ENCODE measurements around the gene DPP10.
"Not testable (repeated sequence)": the region's sequence is repeated elsewhere in the genome, so short reads cannot be mapped to it uniquely, and the experiment has no call there.

DPP10 gene

GRCh38 chr2:114442510-114442909 lies at the start of gene DPP10:
DPP10 (plus strand) TSS chr2:114442641.
- DNase-seq = no peak

DNA sequence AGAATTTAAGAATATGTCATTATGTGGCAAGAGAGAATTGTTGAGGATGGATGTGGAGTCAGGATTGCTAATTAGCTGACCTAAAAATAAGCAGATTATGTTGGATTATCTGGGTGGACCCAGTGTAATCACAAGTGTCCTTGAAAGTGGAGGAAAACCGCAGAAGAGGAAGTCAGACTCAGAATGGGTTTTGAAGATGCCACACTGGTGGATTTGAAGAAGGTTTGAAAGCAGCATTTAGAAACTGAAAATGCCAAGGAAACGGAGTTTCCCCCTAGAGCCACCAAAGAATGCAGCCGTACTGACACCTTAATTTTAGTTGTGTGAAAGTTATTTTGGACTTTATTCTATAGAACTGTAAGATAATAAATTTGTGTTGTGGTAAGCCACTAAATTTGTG lies 41.6 kb upstream of the DPP10 start:
- no peak for DNase-seq

DNA sequence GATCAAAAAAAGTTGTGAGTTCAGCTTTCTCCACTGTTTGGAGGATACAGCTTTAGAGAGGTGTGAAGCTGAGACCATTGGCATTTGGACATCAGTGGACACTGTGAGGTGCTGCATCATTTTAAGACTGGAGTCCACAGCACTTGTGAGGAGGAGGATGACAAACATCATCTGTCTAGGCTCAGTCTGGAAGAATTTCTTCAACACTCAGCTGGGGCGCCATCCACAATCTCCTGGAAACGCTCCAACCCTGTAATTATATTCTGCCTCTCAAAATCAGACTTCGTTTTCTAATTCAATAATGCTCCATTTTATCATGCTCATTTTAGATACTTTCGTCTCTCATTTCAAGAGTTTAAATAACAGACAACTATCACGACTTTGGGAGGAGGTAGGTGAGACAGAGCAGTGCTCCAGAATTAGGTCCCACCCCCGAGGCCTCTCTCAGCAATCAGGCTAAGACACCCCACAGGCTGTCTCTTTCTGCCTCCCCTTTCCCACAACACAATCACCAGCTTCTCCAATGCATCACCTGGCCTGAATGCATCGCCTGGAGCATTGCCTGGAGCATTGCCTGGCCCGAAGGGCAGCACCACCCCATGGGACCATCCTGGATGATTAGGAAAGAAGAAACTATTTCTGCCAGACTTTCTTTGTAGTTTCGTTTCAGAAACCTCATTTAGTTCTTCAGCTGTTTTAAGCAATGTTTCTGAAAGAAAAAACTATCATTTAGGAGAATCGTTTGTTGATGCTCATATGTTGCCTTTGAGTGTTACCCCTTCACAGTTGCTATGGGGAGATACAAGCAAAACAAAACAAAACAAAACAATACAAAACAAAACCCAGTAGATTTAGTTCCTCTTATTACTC lies 37.0 kb upstream of the DPP10 start:
- no peak for DNase-seq

GRCh38 chr2:114406347-114406746 lies 36.1 kb upstream of the DPP10 start:
- DNase-seq = no peak

DNA sequence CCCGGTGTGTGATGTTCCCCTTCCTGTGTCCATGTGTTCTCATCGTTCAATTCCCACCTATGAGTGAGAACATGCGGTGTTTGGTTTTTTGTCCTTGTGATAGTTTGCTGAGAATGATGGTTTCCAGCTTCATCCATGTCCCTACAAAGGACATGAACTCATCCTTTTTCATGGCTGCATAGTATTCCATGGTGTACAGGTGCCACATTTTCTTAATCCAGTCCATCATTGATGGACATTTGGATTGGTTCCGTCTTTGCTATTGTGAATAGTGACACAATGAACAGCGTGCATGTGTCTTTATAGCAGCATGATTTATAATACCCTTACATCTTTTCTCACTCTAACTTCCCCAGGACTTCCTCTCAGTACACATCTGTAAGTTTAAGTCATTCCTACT lies 35.1 kb upstream of the DPP10 start:
- not testable (repeated sequence) for DNase-seq

DNA sequence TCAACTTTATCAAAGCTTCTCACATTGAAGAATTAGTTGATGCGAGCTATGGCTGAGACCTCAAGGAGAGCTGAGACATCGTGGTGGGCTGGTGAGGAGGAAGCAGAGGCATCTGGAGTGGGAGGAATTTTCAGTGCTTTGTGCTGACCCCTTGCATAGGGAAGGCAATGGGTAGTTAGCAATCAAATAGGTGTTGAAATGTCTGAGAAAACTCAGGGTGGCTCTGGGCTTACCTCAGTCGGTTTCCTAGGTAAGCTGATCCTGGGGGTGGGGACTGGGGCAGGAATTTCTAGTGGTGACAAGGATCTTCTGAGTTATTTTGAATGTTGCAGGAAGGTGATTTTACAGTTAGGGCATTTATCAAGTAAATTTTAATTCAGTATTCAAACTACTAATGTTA lies 20.7 kb upstream of the DPP10 start:
- DNase-seq = no peak

- DNase-seq = no peak
Measured at GRCh38 chr2:114424699-114425098, 17.7 kb upstream of the DPP10 start.

DNA sequence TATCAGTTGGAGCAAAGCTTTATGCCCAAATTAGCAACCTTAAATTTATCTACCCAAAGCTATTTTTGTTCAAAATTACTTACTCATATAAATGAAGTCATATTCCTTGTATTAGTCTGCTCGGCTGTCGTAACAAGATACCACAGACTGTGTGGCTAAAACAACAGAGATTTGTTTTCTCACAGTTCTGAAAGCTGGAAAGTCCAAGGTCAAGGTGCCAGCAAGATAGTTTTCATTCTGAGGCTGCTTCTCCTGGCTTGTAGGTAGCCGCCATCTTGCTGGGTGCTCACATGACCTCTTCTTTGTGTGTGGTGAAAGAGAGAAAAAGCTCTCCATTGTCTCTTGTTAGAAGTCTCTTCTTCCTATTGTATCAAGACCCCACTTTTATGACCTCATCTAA lies 15.7 kb upstream of the DPP10 start:
- DNase-seq = no peak

- no peak for DNase-seq
Measured at GRCh38 chr2:114436329-114436728, 6.1 kb upstream of the DPP10 start.

DNA sequence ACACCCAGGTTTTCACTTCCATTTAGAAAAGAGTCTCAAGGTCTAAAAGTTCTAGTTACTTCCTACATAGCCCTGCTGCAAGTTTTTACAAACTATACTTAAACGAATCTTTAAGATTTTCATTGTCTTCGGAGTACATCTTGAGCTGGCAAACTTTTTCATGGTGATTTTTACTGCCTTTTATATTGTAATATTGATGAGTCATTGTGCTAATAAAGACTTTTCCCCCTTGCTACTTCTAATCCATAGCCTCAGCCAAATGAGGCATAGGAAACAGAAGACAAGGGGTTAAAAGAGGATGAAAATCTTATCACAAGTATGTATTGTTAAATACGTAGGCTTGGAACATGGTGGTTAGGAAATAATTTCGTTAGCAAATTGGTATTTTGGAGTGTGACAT lies 4.1 kb downstream of the DPP10 start:
- DNase-seq = no peak

DNA sequence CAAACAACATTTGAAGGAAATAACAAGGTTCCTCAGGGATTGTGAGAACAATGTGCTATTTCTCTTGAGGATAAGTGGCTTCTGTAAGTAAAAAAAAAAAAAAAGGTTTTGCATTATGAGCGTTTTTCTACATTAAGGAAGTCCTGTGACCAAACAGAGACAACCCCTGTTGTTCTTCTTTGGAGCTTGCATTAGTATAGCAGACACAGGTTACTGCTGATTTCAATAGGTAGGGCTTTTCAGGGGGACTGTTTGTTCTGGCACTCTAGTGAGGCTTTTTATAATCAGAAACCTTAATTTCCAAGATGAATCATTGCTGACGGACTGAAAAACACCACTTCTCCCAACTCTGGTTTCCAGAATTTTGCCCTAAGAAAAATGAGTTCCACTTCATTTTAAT lies 8.2 kb downstream of the DPP10 start:
- no peak for DNase-seq

GRCh38 chr2:114456566-114456965 lies 14.1 kb downstream of the DPP10 start:
- DNase-seq = no peak

DNA sequence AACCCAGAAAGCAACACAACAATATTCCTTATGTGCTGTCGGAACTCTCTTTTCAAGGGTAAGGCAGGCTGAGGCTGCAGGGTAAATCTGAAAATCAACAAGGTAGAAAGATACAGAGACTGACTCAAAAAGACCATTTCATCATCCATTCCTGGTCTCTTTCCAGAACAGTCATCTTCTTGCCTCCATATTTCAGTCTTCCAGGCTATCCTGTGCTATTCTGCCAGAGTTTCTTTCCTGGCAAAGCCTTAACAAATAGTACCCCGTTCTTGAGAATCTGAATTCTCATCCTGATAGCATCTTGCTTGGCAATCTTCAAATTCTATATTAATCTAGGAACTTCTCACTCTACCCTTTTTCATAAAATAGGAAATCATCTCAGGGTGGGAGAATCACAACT lies 15.5 kb downstream of the DPP10 start:
- DNase-seq = no peak

- no peak for DNase-seq
Measured at GRCh38 chr2:114461116-114461515, 18.7 kb downstream of the DPP10 start.

- no peak for DNase-seq
Measured at GRCh38 chr2:114464961-114465706, 22.7 kb downstream of the DPP10 start.

GRCh38 chr2:114468343-114468742 lies 25.9 kb downstream of the DPP10 start:
- no peak for DNase-seq

DNA sequence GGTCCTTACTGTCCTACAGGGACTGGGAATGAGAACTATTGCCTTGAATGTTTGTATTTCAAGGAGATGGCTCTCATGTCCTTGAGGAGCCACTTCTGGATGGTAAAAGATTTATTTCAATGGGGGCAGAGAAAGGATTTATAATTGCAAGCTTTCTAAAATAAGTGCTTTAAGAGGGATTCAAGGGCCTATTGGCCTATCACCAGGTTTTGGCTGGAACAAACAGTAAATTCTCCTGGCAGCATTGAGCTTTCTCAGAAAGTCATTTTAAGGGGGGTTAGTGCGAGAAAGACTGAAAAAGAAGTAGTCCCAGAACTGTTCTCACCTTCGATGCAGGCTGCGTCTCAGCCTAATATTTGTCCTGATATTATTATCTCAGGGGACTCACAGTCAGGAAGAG lies 29.8 kb downstream of the DPP10 start:
- peak; percentile 42 for DNase-seq

- DNase-seq = no peak
Measured at GRCh38 chr2:114472726-114473125, 30.3 kb downstream of the DPP10 start.

DNA sequence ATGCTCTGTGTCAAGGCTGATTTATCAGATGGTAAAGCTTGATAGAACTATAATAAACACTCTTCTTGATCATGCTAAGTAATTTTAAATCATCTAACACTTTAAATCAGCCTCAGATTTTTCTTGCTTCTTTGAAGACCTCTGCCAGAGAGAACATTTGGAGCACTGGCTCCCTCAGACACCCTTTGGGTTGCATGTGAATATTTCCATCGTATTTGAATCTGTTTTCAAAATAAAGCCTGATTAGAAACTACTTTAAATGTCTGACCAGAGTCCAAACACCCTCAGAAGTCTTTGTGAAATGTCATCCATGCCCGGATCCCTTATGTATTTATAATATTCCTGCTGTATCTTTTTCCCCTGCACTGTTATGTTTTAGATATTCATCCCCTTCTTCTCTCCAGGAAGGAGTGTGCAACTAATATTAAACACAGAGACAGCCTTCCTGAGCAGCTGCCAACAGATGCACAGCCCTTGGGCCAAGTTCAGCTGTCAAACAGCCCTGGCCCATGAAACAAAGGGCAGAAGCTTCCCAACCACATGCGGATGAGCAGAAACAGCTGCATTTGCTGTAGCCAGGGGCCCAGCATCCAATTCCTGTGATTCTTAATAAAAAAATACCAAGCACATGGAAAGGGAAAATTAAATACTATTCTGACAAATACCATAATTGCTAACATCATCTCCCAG lies 46.5 kb downstream of the DPP10 start:
- no peak for DNase-seq

DNA sequence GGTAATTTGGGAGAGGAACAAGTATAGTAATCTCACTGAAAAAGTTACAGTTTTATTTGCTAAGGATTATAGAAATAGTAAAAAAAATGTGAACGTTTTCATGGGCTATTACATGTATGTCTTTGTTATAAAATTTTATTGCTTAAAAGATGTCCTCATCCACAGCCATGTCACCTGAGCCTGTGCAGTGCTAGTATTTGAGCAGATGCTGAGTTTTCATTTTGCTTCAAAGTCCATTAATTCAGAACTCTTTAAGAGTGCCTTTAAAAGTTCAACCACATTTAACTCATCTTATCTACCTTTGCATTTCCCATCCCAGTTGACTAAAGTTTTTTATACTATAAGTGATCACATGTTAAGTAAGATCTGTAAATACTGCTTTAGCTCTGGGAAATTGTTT lies 52.6 kb downstream of the DPP10 start:
- DNase-seq = no peak

- no peak for DNase-seq
Measured at GRCh38 chr2:114496959-114497358, 54.5 kb downstream of the DPP10 start.

DNA sequence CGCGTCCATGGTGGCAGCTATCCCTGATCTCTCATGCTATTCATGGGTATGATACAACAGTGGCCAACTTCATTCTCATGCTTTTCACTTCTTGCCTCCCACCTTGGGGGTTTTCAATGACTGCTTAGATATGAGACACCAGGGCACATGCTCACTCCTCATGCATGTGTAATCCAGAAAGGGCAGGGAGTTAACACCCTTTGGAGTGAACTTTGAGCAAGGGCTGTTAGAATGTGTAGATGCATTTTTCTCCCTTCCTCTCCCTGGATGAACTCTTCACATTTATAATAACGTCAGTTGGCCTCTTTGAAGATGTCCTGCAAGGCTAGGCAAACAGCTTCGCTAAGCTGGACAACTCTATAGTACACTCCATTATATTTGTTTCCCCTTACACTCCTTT lies 56.7 kb downstream of the DPP10 start:
- no peak for DNase-seq

GRCh38 chr2:114507744-114508143 lies 65.3 kb downstream of the DPP10 start:
- no peak for DNase-seq

DNA sequence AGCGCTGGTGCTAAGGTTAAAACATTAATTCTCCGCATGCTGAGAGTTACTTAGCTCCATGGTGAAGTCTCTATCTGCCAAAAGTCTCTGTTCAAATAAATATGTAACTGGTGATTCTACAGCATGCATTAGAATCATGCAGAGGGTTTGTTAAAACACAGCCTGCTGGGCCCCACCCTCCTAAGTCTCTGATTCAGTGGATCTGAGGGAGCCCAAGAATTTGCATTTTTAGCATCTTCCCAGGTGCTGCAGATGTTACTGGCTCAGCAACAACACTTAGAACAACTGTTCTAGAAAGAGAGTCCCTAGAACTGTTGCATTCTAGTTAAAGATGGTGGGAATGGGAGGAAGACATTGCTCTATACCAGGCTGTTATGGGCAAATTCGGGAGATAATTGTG lies 73.4 kb downstream of the DPP10 start:
- no peak for DNase-seq
